Hematopoietic multipotent progenitor cell treated with erythropoietin and hydrocortisone succinate and interleukin-3 and kit ligand, for 6 days (in vitro differentiated cells): ENCODE measurements around the gene OR4C5.
"Not testable (repeated sequence)": the region's sequence is repeated elsewhere in the genome, so short reads cannot be mapped to it uniquely, and the experiment has no call there.

Experiments used
- DNase-seq: peaks from one replicate; pipeline ENCODE4 v3.0.0-alpha.2; 2015

OR4C5 gene

DNA sequence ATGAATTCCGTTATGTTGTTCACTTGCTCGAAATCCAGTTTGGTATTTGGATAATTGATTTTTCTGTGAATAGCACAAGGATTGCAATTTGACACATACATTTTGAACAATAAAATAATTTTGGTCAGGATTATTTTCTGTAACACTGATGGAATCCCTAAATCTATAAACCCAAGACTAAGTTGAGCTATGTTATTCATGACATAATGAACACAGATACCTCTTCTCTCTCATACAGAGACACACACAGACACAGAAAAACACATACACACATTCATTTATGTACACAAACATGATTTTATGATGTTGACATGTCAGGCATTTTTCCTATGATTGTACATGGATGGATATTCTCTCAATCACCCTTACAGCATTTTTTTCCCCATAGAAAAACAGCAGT lies at the start of gene OR4C5:
Gene OR4C5, minus strand, starts transcription at position 101 of the 400 bp plus-strand sequence. Its CDS starts 0 bp downstream, at position 101.
- no peak for DNase-seq

DNA sequence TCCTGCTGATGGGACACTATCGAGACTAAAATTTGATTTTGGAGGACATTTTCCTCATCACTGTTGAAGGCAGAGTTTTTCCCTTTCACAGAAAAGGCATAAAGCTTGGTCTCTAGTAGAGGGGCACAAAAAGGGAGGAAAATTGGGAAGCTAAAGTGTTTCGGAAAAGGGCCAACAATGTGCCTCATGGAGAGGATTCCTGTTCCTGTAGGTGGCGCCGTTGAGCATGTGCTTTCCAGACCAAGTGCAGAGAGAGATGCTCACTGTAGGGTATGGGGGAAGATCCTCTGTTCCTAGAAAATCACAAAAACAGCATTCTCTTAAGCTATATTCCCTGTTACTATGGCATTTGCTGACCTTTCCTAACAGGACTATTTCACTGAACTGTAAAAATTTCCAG lies 18.4 kb upstream of the OR4C5 start:
- peak; percentile 6 for DNase-seq

DNA sequence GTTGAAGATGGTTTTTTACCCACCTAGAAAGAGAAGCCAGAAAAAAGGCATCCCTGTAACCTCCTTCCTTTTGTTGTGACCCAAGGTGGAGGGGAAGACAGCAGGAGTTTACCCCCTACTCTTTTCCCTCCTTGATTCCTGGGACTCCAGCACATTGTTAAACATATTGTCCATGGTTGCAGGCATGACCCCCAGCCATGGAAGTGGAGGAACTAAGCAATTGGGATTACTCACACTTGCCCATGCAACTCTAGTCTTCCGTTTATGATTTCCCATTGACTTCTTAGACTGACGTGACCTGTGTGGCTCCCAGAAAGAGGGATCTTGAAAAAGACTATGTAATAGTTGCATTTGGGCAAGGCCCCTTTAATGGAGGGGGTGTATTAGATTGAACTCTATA lies 17.9 kb upstream of the OR4C5 start:
- DNase-seq: not testable (repeated sequence)

DNA sequence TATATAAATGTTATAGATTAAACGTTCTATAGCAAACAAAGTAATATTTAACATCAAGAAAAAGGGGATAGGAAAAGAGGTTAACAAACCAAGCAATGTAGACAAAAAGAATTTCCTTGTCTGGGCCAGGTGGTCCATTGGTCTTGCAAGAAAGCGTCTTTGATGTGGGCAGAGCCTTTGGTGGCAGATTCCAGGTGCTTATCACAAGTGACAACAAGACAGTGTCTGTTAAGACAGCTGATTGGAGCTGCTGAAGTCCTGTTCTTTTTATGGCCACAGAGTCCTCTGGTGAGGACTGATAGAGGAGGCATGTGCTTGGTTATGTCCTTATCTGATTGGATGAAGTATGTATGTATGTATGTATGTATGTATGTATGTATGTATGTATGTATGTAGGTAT lies 5.0 kb downstream of the OR4C5 start:
- DNase-seq: not testable (repeated sequence)

DNA sequence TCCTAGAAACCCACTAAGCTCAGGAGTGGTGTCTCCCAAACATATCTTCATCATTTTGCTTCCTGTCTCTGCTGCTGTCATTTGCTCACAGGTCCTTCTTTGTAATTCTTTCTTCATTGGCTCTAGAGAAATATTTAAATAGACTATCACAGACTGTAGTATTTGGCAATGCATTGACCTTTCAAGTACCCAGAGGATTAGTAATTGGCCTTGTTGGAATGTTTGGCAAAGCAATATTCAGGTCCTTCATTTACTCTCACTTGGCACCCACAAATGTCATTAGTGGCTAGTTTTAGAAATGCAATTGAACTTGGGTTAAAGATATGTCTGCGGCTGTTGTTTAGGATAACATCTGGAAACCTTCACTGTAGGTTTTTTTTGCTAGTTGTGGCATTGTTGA lies 11.6 kb downstream of the OR4C5 start:
- DNase-seq: no peak

DNA sequence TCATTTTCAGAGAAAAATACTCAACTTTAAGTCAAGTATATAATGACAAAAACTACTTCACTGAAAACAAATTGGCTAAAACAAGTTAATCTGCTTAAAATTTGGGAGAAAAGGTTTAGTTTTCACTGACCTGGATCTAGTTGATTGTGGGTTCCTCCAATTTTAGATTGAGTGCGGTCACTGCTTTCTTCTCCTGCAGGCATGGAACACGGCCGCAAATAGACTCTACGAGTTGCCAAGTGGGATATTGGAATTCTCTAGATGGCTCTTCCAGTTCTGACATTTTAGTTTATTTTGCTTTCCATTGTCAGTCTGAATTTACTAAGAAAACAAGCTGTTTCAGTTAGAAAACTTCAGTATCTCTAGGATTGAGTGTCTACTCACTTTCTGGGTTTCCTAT lies 12.3 kb downstream of the OR4C5 start:
- no peak for DNase-seq

DNA sequence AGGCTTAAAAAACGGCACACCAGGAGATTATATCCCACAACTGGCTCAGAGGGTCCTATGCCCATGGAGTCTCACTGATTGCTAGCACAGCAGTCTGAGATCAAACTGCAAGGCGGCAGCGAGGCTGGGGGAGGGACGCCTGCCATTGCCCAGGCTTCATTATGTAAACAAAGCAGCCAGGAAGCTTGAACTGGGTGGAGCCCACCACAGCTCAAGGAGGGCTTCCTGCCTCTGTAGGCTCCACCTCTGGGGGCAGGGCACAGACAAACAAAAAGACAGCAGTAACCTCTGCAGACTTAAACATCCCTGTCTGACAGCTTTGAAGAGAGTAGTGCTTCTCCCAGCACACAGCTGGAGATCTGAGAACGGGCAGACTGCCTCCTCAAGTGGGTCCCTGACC lies 20.0 kb downstream of the OR4C5 start:
- DNase-seq: not testable (repeated sequence)

DNA sequence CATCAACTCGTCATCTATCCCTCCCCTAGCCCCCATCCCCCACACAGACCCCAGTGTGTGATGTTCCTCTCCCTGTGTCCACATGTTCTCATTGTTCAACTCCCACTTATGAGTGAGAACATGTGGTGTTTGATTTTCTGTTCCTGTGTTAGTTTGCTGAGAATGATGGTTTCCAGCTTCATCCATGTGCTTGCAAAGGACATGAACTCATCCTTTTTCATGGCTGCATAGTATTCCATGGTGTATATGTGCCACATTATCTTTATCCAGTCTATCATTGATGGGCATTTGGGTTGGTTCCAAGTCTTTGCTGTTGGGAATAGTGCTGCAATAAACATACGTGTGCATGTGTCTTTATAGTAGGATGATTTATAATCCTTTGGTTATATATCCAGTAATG lies 23.8 kb downstream of the OR4C5 start:
- not testable (repeated sequence) for DNase-seq

DNA sequence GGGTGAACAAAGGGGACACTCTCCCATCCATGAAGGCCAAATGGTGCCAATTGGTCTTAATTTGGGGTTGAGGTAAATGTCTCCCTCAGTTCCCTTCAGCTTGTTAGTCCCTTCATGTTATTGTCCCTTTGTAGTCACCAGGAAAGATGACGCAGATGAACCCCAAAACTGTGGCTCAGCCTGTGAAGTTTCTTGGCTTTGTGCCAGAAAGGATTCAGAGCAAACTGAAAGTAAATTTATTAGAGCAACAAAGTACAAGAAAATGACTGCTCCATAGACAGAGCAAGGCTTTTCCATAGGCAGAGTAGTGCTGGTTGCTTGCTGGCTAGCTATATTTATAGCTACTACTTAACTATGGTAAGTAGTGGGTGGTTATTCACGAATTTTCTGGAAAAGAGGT lies 24.8 kb downstream of the OR4C5 start:
- DNase-seq: no peak

DNA sequence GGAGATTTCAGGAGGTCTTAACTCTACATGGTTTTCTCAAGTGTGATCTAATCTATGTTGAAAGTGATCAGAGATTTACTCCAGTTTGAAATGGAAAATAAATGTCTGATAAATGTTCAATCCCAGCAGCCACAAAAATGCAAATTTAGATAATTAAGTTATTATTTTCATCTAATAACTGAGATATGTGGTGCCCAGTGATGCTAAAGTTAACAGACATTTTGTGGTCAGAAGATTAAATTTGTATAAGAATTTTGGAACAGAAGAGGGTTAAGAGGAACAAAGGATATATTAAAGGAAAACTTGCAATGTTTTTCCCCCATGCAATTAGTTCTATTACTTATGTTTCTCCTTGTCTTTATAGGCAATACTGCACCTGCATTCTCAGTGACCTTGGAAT lies 41.6 kb downstream of the OR4C5 start, which contains the start of gene OR4C3:
Gene OR4C3, plus strand, starts transcription at position 301 of the 400 bp plus-strand sequence. CDS start 102 bp downstream, outside the sequence.
- not testable (repeated sequence) for DNase-seq

DNA sequence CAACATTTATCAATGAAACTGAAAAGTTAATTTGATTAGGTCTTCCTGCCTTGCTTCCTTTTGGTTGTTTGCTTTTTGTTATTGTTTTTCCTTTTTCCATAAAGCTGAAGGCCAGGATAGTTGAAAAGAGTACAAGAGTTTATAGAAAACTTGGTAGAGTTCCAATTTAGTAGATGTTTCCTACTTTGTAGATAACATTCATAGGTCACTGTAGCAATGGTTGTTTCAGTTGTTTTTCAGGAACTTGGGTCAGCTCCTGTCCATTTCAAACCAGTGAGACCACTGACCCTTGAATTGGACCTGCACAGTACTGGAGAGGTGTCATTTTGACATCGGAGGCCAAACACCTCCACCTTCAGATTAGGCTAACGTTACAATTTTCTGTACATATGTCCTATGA lies 46.5 kb downstream of the OR4C5 start:
- DNase-seq: not testable (repeated sequence)
